HepG2 (cell line): ENCODE results near the gene CPNE2. TPM values are rescaled to one million over a fixed set of nuclear protein-coding genes. Genes with fewer than 3 reads are reported as not detected.

Experiments used
- ARID5B ChIP-seq: IDR thresholded peaks from 2 replicates; pipeline ENCODE4 v1.4.0; 2020; ENCODE audit warnings: mild to moderate bottlenecking, missing genetic modification reagents
- FOXA3 ChIP-seq: IDR thresholded peaks from 2 replicates; pipeline ENCODE4 v1.6.1; 2016; ENCODE audit warnings: missing genetic modification reagents, missing compliant biosample characterization
- HNF4A ChIP-seq: sonication (generic); formaldehyde crosslinking; IDR thresholded peaks from 2 replicates; pipeline ENCODE4 v1.4.0; 2020; ENCODE audit warnings: missing genetic modification reagents
- MLXIP ChIP-seq: sonication (generic); formaldehyde crosslinking; IDR thresholded peaks from 2 replicates; pipeline ENCODE4 v1.9.0; 2021; ENCODE audit warnings: missing genetic modification reagents, borderline replicate concordance
- RXRB ChIP-seq: IDR thresholded peaks from 2 replicates; pipeline ENCODE4 v1.6.1; 2016; ENCODE audit warnings: borderline replicate concordance, missing genetic modification reagents, missing compliant biosample characterization
- SP1 ChIP-seq, 2 experiments: fragments of 450-650 bp in 1 of 2; sonication (generic) in 1 of 2; formaldehyde crosslinking in 1 of 2; IDR thresholded peaks; 2 replicates each; pipeline versions ENCODE4 v1.4.0 to v1.6.1; 2016 to 2020; ENCODE audit warnings: missing genetic modification reagents in 1 of 2
- STAT6 ChIP-seq: sonication (generic); formaldehyde crosslinking; IDR thresholded peaks from 2 replicates; pipeline ENCODE4 v1.4.0; 2020; ENCODE audit warnings: missing genetic modification reagents, mild to moderate bottlenecking, borderline replicate concordance
- ZNF598 ChIP-seq: sonication (generic); formaldehyde crosslinking; IDR thresholded peaks from 2 replicates; pipeline ENCODE4 v1.5.1; 2020; ENCODE audit warnings: mild to moderate bottlenecking, missing genetic modification reagents, borderline replicate concordance
- polyA plus RNA-seq, 8 experiments: library from polyadenylated mRNA; depleted of rRNA in 3 of 8; stranded (reverse) in 7 of 8; unstranded in 1 of 8; fragments of >200 nt; fragmentation: Illumina TruSeq in 4 of 8; extraction: Trizol in 4 of 8; gene quantifications; 2 replicates each; pipeline versions ENCODE4 v1.2.1 to v1.2.3, GENCODE V29; 2011 to 2016; ENCODE audit warnings: low read depth in 4 of 8, missing spikeins in 1 of 8, mixed read lengths in 1 of 8; ENCODE audit not compliant: insufficient read depth in 1 of 8
- total RNA-seq, 5 experiments: library from RNA; depleted of rRNA; stranded (reverse); fragments of >200 nt; fragmentation: Illumina TruSeq; extraction: Trizol; gene quantifications; 2 replicates each; pipeline ENCODE4 v1.2.3, GENCODE V29; 2016; ENCODE audit warnings: low read depth in 1 of 5
- TF ChIP-seq, protein P1 (sequence below): sonication (generic); formaldehyde crosslinking; IDR thresholded peaks from 2 replicates; pipeline ENCODE4 v1.5.0; 2020; ENCODE audit warnings: mild to moderate bottlenecking, missing genetic modification reagents, borderline replicate concordance
- TF ChIP-seq, protein P2 (sequence below): sonication (generic); formaldehyde crosslinking; conservative IDR thresholded peaks from 2 replicates; pipeline ENCODE4 v1.4.0; 2020; ENCODE audit warnings: mild to moderate bottlenecking, missing genetic modification reagents, moderate library complexity

Gene CPNE2
- total and polyA plus RNA-seq, 2 of the 13 experiments (the other 11 are each of a cell fraction or from before 2014, with no cell fraction given): 10.6 to 23.3 TPM

- TF ChIP-seq MLXIP (CRISPR knock-in tag): no peak
- no peak for TF ChIP-seq ZNF598
- TF ChIP-seq, protein P1, sequence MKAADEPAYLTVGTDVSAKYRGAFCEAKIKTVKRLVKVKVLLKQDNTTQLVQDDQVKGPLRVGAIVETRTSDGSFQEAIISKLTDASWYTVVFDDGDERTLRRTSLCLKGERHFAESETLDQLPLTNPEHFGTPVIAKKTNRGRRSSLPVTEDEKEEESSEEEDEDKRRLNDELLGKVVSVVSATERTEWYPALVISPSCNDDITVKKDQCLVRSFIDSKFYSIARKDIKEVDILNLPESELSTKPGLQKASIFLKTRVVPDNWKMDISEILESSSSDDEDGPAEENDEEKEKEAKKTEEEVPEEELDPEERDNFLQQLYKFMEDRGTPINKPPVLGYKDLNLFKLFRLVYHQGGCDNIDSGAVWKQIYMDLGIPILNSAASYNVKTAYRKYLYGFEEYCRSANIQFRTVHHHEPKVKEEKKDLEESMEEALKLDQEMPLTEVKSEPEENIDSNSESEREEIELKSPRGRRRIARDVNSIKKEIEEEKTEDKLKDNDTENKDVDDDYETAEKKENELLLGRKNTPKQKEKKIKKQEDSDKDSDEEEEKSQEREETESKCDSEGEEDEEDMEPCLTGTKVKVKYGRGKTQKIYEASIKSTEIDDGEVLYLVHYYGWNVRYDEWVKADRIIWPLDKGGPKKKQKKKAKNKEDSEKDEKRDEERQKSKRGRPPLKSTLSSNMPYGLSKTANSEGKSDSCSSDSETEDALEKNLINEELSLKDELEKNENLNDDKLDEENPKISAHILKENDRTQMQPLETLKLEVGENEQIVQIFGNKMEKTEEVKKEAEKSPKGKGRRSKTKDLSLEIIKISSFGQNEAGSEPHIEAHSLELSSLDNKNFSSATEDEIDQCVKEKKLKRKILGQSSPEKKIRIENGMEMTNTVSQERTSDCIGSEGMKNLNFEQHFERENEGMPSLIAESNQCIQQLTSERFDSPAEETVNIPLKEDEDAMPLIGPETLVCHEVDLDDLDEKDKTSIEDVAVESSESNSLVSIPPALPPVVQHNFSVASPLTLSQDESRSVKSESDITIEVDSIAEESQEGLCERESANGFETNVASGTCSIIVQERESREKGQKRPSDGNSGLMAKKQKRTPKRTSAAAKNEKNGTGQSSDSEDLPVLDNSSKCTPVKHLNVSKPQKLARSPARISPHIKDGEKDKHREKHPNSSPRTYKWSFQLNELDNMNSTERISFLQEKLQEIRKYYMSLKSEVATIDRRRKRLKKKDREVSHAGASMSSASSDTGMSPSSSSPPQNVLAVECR (CRISPR knock-in tag): peak; percentile 30; the same call in 1 of the 2 replicates
- TF ChIP-seq STAT6 (CRISPR knock-in tag): no peak
- TF ChIP-seq, protein P2, sequence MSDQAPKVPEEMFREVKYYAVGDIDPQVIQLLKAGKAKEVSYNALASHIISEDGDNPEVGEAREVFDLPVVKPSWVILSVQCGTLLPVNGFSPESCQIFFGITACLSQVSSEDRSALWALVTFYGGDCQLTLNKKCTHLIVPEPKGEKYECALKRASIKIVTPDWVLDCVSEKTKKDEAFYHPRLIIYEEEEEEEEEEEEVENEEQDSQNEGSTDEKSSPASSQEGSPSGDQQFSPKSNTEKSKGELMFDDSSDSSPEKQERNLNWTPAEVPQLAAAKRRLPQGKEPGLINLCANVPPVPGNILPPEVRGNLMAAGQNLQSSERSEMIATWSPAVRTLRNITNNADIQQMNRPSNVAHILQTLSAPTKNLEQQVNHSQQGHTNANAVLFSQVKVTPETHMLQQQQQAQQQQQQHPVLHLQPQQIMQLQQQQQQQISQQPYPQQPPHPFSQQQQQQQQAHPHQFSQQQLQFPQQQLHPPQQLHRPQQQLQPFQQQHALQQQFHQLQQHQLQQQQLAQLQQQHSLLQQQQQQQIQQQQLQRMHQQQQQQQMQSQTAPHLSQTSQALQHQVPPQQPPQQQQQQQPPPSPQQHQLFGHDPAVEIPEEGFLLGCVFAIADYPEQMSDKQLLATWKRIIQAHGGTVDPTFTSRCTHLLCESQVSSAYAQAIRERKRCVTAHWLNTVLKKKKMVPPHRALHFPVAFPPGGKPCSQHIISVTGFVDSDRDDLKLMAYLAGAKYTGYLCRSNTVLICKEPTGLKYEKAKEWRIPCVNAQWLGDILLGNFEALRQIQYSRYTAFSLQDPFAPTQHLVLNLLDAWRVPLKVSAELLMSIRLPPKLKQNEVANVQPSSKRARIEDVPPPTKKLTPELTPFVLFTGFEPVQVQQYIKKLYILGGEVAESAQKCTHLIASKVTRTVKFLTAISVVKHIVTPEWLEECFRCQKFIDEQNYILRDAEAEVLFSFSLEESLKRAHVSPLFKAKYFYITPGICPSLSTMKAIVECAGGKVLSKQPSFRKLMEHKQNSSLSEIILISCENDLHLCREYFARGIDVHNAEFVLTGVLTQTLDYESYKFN: peak; percentile 68
- TF ChIP-seq ARID5B (CRISPR knock-in tag): peak; percentile 57
- TF ChIP-seq FOXA3 (CRISPR knock-in tag): peak; percentile 61
- TF ChIP-seq RXRB: 0 out of 2 replicates have a peak, but pooled peaks have one; percentile 12
- TF ChIP-seq HNF4A (CRISPR knock-in tag): peak; percentile 85
- no peak for TF ChIP-seq SP1 (IDR thresholded peaks at IDR 0.05)
- TF ChIP-seq SP1 (CRISPR knock-in tag; IDR thresholded peaks at IDR 0.05): no peak
Observed at GRCh38 chr16:57172721-57173290, 80.4 kb downstream of the CPNE2 start (continued).
